Nephron progenitor cell (in vitro differentiated cells): ENCODE data around the gene KIF18A.

ENCODE experiments used
- DNase-seq: peaks from one replicate; pipeline ENCODE4 v3.0.0; 2021
- H3K27ac Mint-ChIP-seq: 2 replicates; pipeline ENCODE4 v1.8.0; 2021; ENCODE audit warnings: mild to moderate bottlenecking, moderate library complexity, mixed read lengths
- H3K27me3 Mint-ChIP-seq: 2 replicates; pipeline ENCODE4 v1.8.0; 2021; ENCODE audit warnings: mild to moderate bottlenecking, low read depth, mixed read lengths; ENCODE audit not compliant: poor library complexity
- H3K36me3 Mint-ChIP-seq: 2 replicates; pipeline ENCODE4 v1.8.0; 2021; ENCODE audit warnings: low read depth, mixed read lengths
- H3K4me1 Mint-ChIP-seq: 2 replicates; pipeline ENCODE4 v1.8.0; 2021; ENCODE audit warnings: mixed read lengths
- H3K4me3 Mint-ChIP-seq: 2 replicates; pipeline ENCODE4 v1.8.0; 2021; ENCODE audit warnings: mild to moderate bottlenecking, moderate library complexity, mixed read lengths
- H3K9me3 Mint-ChIP-seq: 2 replicates; pipeline ENCODE4 v1.8.0; 2021; ENCODE audit warnings: mild to moderate bottlenecking, moderate library complexity, mixed read lengths
- CTCF ChIP-seq: fragments of 200-600 bp; sonication (generic); IDR thresholded peaks from 2 replicates; pipeline ENCODE4 v1.5.0; 2021; ENCODE audit warnings: antibody characterized with exemption

The KIF18A gene

GRCh38 chr11:28110821-28111200 is 2.9 kb upstream of the KIF18A start:
- H3K27ac Mint-ChIP-seq = peak overlapping the region; percentile 98

GRCh38 chr11:28110108-28110820 is 2.3 kb upstream of the KIF18A start:
- TF ChIP-seq CTCF = no peak
- H3K4me1 Mint-ChIP-seq = peaks cover 65% of the 10 kb centered on the region
- peaks cover 26% of the 10 kb centered on the region for H3K36me3 Mint-ChIP-seq
- H3K9me3 Mint-ChIP-seq = no peaks in the 10 kb centered on the region
- peak overlapping the region; percentile 98 for H3K27ac Mint-ChIP-seq
- DNase-seq = peak; percentile 54
- H3K27me3 Mint-ChIP-seq = no peaks in the 10 kb centered on the region
- peak overlapping the region; percentile 99 for H3K4me3 Mint-ChIP-seq

More at GRCh38 chr11:28110821-28111200, 2.9 kb upstream of the KIF18A start:
- peaks cover 60% of the 10 kb centered on the region for H3K4me1 Mint-ChIP-seq
- no peaks in the 10 kb centered on the region for H3K9me3 Mint-ChIP-seq
- no peak for TF ChIP-seq CTCF
- H3K27me3 Mint-ChIP-seq = no peaks in the 10 kb centered on the region
- H3K4me3 Mint-ChIP-seq = peak overlapping the region; percentile 99
- H3K36me3 Mint-ChIP-seq = peaks cover 27% of the 10 kb centered on the region
- DNase-seq = no peak

- TF ChIP-seq CTCF = no peak
- Mint-ChIP-seq H3K27me3 (no peaks in the 10 kb centered on the region), H3K4me3 (peak overlapping the region; percentile 99), H3K9me3 (no peaks in the 10 kb centered on the region), H3K27ac (peak overlapping the region; percentile 100), H3K4me1 (peaks cover 78% of the 10 kb centered on the region), H3K36me3 (peaks cover 12% of the 10 kb centered on the region)
- DNase-seq = no peak
Measured at GRCh38 chr11:28108958-28109357, 1.0 kb upstream of the KIF18A start.

GRCh38 chr11:28107191-28107749 is 686 bp downstream of the KIF18A start:
- peaks cover 91% of the 10 kb centered on the region for H3K4me1 Mint-ChIP-seq
- peak; percentile 17 for DNase-seq
- TF ChIP-seq CTCF = no peak
- H3K36me3 Mint-ChIP-seq = peaks cover 4% of the 10 kb centered on the region
- peak overlapping the region; percentile 99 for H3K4me3 Mint-ChIP-seq
- H3K27me3 Mint-ChIP-seq = no peaks in the 10 kb centered on the region
- peak overlapping the region; percentile 100 for H3K27ac Mint-ChIP-seq
- no peaks in the 10 kb centered on the region for H3K9me3 Mint-ChIP-seq

- DNase-seq = no peak
- no peak for TF ChIP-seq CTCF
- Mint-ChIP-seq H3K36me3 (no peaks in the 10 kb centered on the region), H3K4me3 (peak overlapping the region; percentile 99), H3K4me1 (peaks cover 91% of the 10 kb centered on the region), H3K27me3 (no peaks in the 10 kb centered on the region), H3K27ac (peak overlapping the region; percentile 75), H3K9me3 (no peaks in the 10 kb centered on the region)
Measured at GRCh38 chr11:28106353-28107043, 1.5 kb downstream of the KIF18A start.
